Stomach smooth muscle (tissue), 2 donors: ENCODE results near the gene ACTL6B.
A peak's percentile ranks its signal among the peaks of the same experiment; 100 is the strongest.

Experiments used
- H3K27ac ChIP-seq: one replicate; pipeline ENCODE4 v1.7.0; 2013; ENCODE audit warnings: mild to moderate bottlenecking, low read length, inconsistent platforms
- H3K27me3 ChIP-seq, 2 donors: one replicate each; pipeline ENCODE4 v1.7.0; 2013; ENCODE audit warnings: low read length in 2 of 2; ENCODE audit not compliant: insufficient read depth in 2 of 2, control insufficient read depth in 1 of 2
- H3K36me3 ChIP-seq, 2 donors: one replicate each; pipeline ENCODE4 v1.7.0; 2013; ENCODE audit warnings: low read length in 2 of 2; ENCODE audit not compliant: control insufficient read depth in 2 of 2, insufficient read depth in 2 of 2
- H3K4me1 ChIP-seq: one replicate; pipeline ENCODE4 v1.7.0; 2013; ENCODE audit warnings: low read length; ENCODE audit not compliant: control insufficient read depth, insufficient read depth
- H3K4me3 ChIP-seq, 2 donors: one replicate each; pipeline ENCODE4 v1.7.0; 2013; ENCODE audit warnings: low read length in 2 of 2
- H3K9ac ChIP-seq, 2 donors: one replicate each; pipeline ENCODE4 v1.7.0; 2013; ENCODE audit warnings: low read length in 2 of 2, mild to moderate bottlenecking in 1 of 2
- H3K9me3 ChIP-seq, 2 donors: one replicate each; pipeline ENCODE4 v1.7.0; 2013; ENCODE audit warnings: low read length in 2 of 2; ENCODE audit not compliant: control insufficient read depth in 2 of 2
- donor health status: healthy.
- donor health status: Pancreatic carcinoma.

ACTL6B gene

DNA sequence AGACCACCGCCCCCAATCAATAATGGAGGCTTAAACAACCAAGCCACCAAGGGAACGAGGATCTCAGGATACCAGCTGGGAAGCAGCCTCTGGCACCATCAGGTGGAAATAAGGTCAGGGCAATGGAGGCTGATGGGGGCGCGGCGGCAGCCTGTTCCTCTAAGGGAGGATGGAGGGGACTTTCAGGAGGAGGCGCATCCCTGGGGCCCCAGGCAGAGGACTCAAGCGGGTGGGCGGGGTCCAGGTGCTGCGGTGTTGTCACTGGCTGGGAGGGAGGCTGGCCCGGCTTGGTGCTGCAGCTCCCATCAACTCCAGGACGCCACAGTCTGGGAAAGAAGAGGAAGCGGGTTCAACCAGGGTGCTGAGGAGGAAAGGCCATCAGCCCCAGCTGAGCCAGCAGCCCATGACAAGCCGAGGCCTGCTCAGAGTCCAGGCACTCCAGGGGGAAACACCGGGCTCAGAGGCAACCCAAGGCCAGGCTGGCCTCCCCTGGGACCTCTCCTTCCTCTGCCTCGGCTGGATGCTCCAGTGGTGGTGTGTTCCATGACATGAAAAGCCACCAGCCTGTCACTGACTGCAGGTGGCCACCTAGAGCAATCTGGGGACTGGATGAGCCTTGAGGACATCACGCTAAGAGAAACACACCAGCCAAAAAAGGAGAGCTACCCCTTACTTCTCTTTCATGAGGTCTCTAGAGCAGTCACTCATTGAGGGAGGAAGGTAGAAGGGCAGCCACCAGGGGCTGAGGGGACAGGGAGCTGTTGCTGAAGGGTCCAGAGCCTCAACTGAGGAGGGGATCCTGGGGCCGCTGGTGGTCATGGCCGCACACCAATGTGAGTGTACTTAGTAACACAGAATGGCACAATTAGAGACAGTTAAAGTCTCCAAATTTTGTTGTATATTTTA lies 33.2 kb upstream of the ACTL6B start:
- peaks cover 44% of the 10 kb centered on the region for H3K4me1 ChIP-seq
- peak overlapping the region in 1 of 2 donors; percentile 21 for H3K9ac ChIP-seq
- H3K36me3 ChIP-seq = peaks cover 26 to 34% of the 10 kb centered on the region in 2 donors
- H3K27me3 ChIP-seq = no peaks in the 10 kb centered on the region
- H3K4me3 ChIP-seq = no peak overlapping the region
- H3K9me3 ChIP-seq = no peaks in the 10 kb centered on the region
- no peak overlapping the region for H3K27ac ChIP-seq

- Histone ChIP-seq H3K4me1 (peaks cover 44% of the 10 kb centered on the region), H3K27ac (no peak overlapping the region), H3K27me3 (no peaks in the 10 kb centered on the region), H3K9ac (peak overlapping the region; percentile 5 to 51), H3K36me3 (peaks cover 32 to 42% of the 10 kb centered on the region in 2 donors), H3K4me3 (no peak overlapping the region), H3K9me3 (no peaks in the 10 kb centered on the region)
Observed at GRCh38 chr7:100688326-100688860, 32.1 kb upstream of the ACTL6B start.

DNA sequence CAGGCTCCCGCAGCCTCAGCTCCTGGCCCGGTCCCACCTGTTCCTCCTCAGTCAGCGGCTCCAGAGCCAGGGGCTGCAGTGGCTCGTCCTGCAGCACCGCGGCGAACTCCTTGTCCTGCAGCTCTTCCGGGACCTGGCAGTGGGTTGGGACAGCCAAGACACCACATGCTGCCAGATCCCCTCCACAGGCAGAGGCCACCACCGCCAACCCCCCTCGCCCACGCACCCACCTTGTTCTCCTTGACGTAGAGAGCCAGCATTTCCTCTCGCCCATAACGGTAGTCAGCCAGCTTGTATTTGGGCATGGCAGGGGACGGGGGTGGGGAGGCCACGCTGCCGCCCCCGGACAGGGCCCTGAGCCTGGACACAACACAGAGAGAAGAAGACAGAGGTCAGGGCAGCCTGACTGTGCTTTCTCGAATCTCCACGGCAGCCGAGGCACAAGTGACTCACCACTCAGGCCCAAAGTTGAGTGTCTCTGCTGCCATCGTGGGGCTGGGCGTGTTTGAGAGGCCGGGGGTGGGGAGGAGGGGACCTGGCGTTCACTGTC lies 31.6 kb upstream of the ACTL6B start:
- Histone ChIP-seq H3K4me1 (peaks cover 39% of the 10 kb centered on the region), H3K9ac (no peak overlapping the region), H3K9me3 (no peaks in the 10 kb centered on the region), H3K27me3 (no peaks in the 10 kb centered on the region), H3K4me3 (no peak overlapping the region), H3K27ac (no peak overlapping the region), H3K36me3 (peaks cover 35 to 43% of the 10 kb centered on the region in 2 donors)

DNA sequence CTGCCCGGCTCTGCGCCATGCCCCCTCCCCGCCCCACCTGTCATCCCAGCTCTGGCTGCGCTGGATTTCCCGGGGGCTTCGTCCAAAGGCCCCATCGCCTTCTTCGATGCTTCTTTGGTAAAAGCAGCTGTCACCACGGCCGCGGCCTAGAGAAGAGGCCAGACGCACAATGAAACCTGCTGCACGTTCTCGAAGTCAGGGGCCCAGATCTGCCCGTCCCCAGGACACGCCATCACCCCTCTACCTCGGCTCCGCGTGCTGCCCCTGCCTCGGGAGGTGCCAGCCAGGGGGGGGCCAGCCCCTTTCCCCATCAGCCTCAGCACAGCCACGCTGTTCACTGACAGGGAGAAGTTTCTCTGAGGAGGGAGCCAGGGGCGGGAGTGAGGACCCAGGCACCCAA lies 31.0 kb upstream of the ACTL6B start:
- Histone ChIP-seq H3K9me3 (no peaks in the 10 kb centered on the region), H3K4me3 (no peak overlapping the region), H3K36me3 (peaks cover 35 to 43% of the 10 kb centered on the region in 2 donors), H3K27ac (no peak overlapping the region), H3K4me1 (peaks cover 34% of the 10 kb centered on the region), H3K27me3 (no peaks in the 10 kb centered on the region), H3K9ac (no peak overlapping the region)

DNA sequence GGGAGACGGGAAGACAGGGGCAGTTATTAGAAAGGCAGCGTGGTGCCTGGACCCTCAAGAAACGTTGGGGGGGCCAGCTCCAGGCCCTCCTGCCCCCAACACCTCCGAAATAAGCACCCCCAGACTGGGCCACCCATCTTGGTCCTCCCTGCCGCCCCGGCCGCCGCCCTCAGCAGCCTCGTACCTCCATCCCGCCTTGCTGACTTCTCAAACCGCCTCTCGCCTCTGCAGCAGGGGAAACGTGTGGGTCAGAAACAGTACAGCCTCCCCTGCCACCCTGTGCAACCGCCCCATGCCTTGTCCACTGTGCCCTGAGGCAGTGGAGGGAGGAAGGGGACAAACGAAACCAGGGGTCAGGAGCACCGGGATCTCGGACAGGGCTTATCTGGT lies 30.6 kb upstream of the ACTL6B start:
- Histone ChIP-seq H3K4me1 (peaks cover 29% of the 10 kb centered on the region), H3K36me3 (peaks cover 36 to 44% of the 10 kb centered on the region in 2 donors), H3K27ac (no peak overlapping the region), H3K27me3 (no peaks in the 10 kb centered on the region), H3K9ac (no peak overlapping the region), H3K4me3 (no peak overlapping the region), H3K9me3 (no peaks in the 10 kb centered on the region)

DNA sequence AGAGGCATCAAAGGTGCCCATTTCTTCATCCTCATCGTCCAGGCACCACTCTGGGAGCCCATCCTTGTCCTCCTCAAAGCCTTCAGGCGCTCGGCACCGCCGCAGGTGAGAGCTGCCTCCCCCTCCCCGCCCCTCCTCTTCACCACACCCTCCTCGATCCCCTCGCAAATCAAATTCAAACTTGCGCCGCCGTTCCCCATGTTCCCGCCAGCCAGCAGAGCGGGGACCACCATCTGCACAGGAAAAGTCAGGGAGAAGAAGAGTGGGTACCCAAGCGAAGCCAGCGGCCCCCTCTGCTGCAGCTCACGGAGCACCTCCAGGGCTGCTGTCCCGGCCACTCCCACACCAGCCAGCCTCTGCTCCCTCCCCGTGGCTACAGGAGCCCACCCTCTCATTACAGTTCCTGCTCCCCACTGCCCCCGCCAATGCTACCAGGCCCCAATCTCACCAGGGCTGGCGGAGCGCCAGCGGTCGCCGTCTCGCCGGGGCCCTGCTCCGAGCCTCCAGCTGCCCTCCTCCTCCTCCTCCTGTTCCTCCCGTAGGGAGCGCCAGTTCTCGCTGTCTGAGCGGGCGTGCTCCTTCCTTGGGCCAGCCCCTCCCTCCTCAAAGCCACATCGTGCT lies 30.1 kb upstream of the ACTL6B start:
- Histone ChIP-seq H3K27ac (no peak overlapping the region), H3K9me3 (no peaks in the 10 kb centered on the region), H3K4me1 (peaks cover 24% of the 10 kb centered on the region), H3K4me3 (no peak overlapping the region), H3K36me3 (peaks cover 41 to 46% of the 10 kb centered on the region in 2 donors), H3K27me3 (no peaks in the 10 kb centered on the region), H3K9ac (no peak overlapping the region)

- Histone ChIP-seq H3K9me3 (no peaks in the 10 kb centered on the region), H3K27me3 (no peaks in the 10 kb centered on the region), H3K4me3 (no peak overlapping the region), H3K4me1 (peaks cover 20% of the 10 kb centered on the region), H3K36me3 (peaks cover 41 to 46% of the 10 kb centered on the region in 2 donors), H3K9ac (no peak overlapping the region), H3K27ac (no peak overlapping the region)
Observed at GRCh38 chr7:100685631-100686145, 29.4 kb upstream of the ACTL6B start.

DNA sequence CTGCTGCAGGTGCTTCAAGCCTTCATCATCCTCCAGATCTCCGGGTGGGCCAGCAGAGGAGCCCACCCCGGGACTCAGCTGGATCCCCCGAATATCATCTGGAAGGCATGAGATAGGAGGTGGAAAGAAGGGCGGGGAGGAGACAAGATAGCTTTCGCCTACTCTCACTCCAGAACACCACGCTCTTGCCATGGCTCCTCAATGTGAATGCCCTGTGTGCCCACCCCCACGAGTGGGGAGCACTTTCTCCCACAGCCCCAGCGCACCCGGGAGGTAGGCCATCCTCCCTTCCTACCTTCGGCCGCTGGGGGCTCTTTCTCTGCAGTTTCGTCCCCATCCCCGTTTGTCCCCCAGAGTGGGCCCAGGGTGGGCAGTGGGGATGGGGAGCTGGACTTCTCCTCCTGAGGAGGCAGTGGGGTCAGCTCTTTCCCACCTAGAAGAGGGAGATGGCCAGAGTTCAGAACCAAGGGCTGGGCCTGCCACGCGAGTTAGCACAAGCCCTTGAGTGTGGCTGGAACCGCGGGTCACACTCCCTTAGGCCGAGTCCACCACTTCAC lies 28.9 kb upstream of the ACTL6B start:
- Histone ChIP-seq H3K36me3 (peaks cover 40 to 46% of the 10 kb centered on the region in 2 donors), H3K9me3 (no peaks in the 10 kb centered on the region), H3K4me3 (no peak overlapping the region), H3K27me3 (no peaks in the 10 kb centered on the region), H3K4me1 (peaks cover 20% of the 10 kb centered on the region), H3K27ac (no peak overlapping the region), H3K9ac (no peak overlapping the region)

DNA sequence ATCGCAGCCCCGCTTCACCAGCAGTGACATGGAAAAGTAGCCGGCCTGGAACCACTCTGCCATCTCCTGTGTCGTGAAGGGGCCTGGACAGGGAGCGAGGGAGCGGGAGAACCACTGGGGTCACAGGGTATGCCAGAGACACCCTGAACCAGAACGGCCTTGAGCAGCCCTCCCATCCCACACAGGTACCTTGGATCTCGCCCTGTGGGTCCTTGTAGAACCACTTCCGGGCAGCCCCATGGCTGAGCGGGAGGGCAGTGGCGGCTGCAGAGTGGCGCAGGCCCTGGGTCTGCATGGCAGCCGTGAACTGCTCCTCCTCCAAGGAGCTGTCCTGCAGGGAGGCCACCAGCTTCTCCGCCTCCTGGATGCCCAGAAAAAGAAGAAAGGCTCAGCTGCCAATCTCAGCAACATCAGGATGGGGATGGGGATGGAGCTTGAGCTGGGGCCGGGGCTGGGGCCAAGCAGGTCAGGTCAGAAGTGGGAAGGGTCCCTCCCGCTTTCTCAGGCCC lies 28.3 kb upstream of the ACTL6B start:
- Histone ChIP-seq H3K27ac (no peak overlapping the region), H3K27me3 (no peaks in the 10 kb centered on the region), H3K9me3 (no peaks in the 10 kb centered on the region), H3K9ac (no peak overlapping the region), H3K36me3 (peaks cover 38 to 46% of the 10 kb centered on the region in 2 donors), H3K4me1 (peaks cover 19% of the 10 kb centered on the region), H3K4me3 (no peak overlapping the region)
